Aorta (tissue), 5 donors: ENCODE results near the gene PPP1R1B. TPM values are rescaled to one million over a fixed set of nuclear protein-coding genes. Genes with fewer than 3 reads are reported as not detected.
A peak's percentile ranks its signal among the peaks of the same experiment; 100 is the strongest.

ENCODE experiments used
- ATAC-seq: fragments of 200-7000 bp; cut with Tn5 transposase; one replicate; pipeline ENCODE4 v1.9.1; 2022; ENCODE audit warnings: moderate library complexity; ENCODE audit not compliant: low FRiP score
- DNase-seq, 2 donors: peaks; one replicate each; pipeline ENCODE4 v3.0.0-alpha.2; 2020
- H3K27ac ChIP-seq, 2 donors: one replicate each; pipeline ENCODE4 v1.5.1; 2013; ENCODE audit warnings: low read length in 2 of 2, mild to moderate bottlenecking in 2 of 2, moderate library complexity in 2 of 2, control low read depth in 1 of 2, inconsistent platforms in 1 of 2, low read depth in 1 of 2
- H3K27me3 ChIP-seq, 2 donors: one replicate each; pipeline ENCODE4 v1.6.1; 2013; ENCODE audit warnings: control low read depth in 1 of 2, low read length in 1 of 2, mild to moderate bottlenecking in 1 of 2, moderate library complexity in 1 of 2; ENCODE audit not compliant: insufficient read depth in 2 of 2, control insufficient read depth in 1 of 2
- H3K36me3 ChIP-seq, 2 donors: one replicate each; pipeline ENCODE4 v1.6.1; 2013; ENCODE audit warnings: control low read depth in 1 of 2, low read length in 1 of 2, mild to moderate bottlenecking in 1 of 2; ENCODE audit not compliant: insufficient read depth in 2 of 2, control insufficient read depth in 1 of 2
- H3K4me1 ChIP-seq, 2 donors: one replicate each; pipeline ENCODE4 v1.6.1; 2013; ENCODE audit warnings: low read length in 2 of 2, control low read depth in 1 of 2, mild to moderate bottlenecking in 1 of 2, moderate library complexity in 1 of 2; ENCODE audit not compliant: insufficient read depth in 2 of 2, control insufficient read depth in 1 of 2
- H3K4me3 ChIP-seq, 2 donors: one replicate each; pipeline ENCODE4 v1.5.1; 2013; ENCODE audit warnings: low read length in 2 of 2, control low read depth in 1 of 2, mild to moderate bottlenecking in 1 of 2
- H3K9me3 ChIP-seq: one replicate; pipeline ENCODE4 v1.6.1; 2013; ENCODE audit warnings: mild to moderate bottlenecking, low read length; ENCODE audit not compliant: control insufficient read depth
- WGBS, 2 donors: extraction: QIAGEN DNeasy Blood & Tissue Kit; methylation state at CpG; one replicate each; pipeline ENCODE4 v1.1.7; 2013; 5-methylcytosine and 5-hydroxymethylcytosine counted together
- intact Hi-C, 2 donors: fragments of 100-400 bp; cut with DNase I; formaldehyde crosslinking; loops; one replicate each; pipeline versions ENCODE4 v1.14.2 to v1.15.0; 2022
- polyA plus RNA-seq, 2 donors: library from polyadenylated mRNA; stranded (reverse); fragments of 200-250 nt; gene quantifications; one replicate each; pipeline ENCODE4 v1.2.3, GENCODE V29; 2013
- total RNA-seq, 2 donors: library from RNA; stranded (reverse); fragmentation: NEBNext Ultra II Directional; extraction: Animal tissue kit (Norgen Biotek cat#: 25700); gene quantifications; one replicate each; pipeline ENCODE4 v1.2.1, GENCODE V29; 2021
- donor health status: healthy with polysubstance abuse.
- donor health status: Bipolar disorder and iron deficiency.
- donor health status: DM: no; HTN: no; CAD: no.
- donor health status: DM: no; HTN: no; CAD: no.
- donor health status: DM: yes; HTN: yes; CAD: no.

PPP1R1B gene
- total and polyA plus RNA-seq, 4 donors, result 1.0 to 13.5 (median 2.5) TPM; not detected in 1

GRCh38 chr17:39672522-39673334 lies 46.0 kb downstream of the PPP1R1B start:
- intact Hi-C loops, result loop anchor here (5.0 kb wide), 2 partner anchors 35 to 50 kb away; partner anchors contain the start of gene STARD3 (in 1 of the 2)
- no peaks in the 10 kb centered on the region for H3K36me3 ChIP-seq
- H3K4me3 ChIP-seq, result no peak overlapping the region
- H3K27me3 ChIP-seq, result no peaks in the 10 kb centered on the region
- 77 to 80% methylated on average over 15 of the region's 15 CpGs for WGBS, 2 donors
- no peaks in the 10 kb centered on the region for H3K9me3 ChIP-seq
- no peak for DNase-seq
- H3K27ac ChIP-seq, result no peak overlapping the region
- peaks cover 0 to 3% of the 10 kb centered on the region in 2 donors for H3K4me1 ChIP-seq
- no peak for ATAC-seq

GRCh38 chr17:39673335-39674081 lies 46.8 kb downstream of the PPP1R1B start:
- WGBS, 2 donors, result 82 to 84% methylated on average over 13 of the region's 13 CpGs
- ATAC-seq, result no peak
- DNase-seq, result no peak
- no peak overlapping the region for H3K4me3 ChIP-seq
- no peaks in the 10 kb centered on the region for H3K27me3 ChIP-seq
- H3K4me1 ChIP-seq, result peaks cover 0 to 3% of the 10 kb centered on the region in 2 donors
- no peak overlapping the region for H3K27ac ChIP-seq
- H3K36me3 ChIP-seq, result no peaks in the 10 kb centered on the region
- intact Hi-C loops, result loop anchor here (5.0 kb wide), 2 partner anchors 36 to 51 kb away; partner anchors contain the start of gene STARD3 (in 1 of the 2)
- H3K9me3 ChIP-seq, result no peaks in the 10 kb centered on the region

- no peaks in the 10 kb centered on the region for H3K27me3 ChIP-seq
- DNase-seq (no peak), ATAC-seq (no peak)
- no peak overlapping the region for H3K27ac ChIP-seq
- intact Hi-C loops, result loop anchor here (5.0 kb wide), 2 partner anchors 37 to 52 kb away; partner anchors contain the start of gene STARD3 (in 1 of the 2)
- H3K9me3 ChIP-seq, result no peaks in the 10 kb centered on the region
- no peak overlapping the region for H3K4me3 ChIP-seq
- 49 to 63% methylated on average over 5 of the region's 5 CpGs for WGBS, 2 donors
- no peaks in the 10 kb centered on the region for H3K36me3 ChIP-seq
- H3K4me1 ChIP-seq, result peaks cover 0 to 3% of the 10 kb centered on the region in 2 donors
Observed at GRCh38 chr17:39674179-39674578, 47.4 kb downstream of the PPP1R1B start.

GRCh38 chr17:39674702-39675389 lies 48.1 kb downstream of the PPP1R1B start:
- Histone ChIP-seq H3K9me3 (no peaks in the 10 kb centered on the region), H3K27ac (peak overlapping the region; percentile 2 to 52), H3K36me3 (no peaks in the 10 kb centered on the region), H3K27me3 (no peaks in the 10 kb centered on the region), H3K4me1 (peaks cover 0 to 3% of the 10 kb centered on the region in 2 donors), H3K4me3 (no peak overlapping the region)
- ATAC-seq (peak; percentile 62), DNase-seq (peak; percentile 75 to 85)
- intact Hi-C loops, result loop anchor here (5.0 kb wide), 3 partner anchors 38 to 57 kb away; partner anchors contain the start of genes MIEN1 (in 1 of the 2) and STARD3 (in 1 of the 2)
- WGBS, 2 donors, result 0 to 9% methylated on average over 11 of the region's 11 CpGs

GRCh38 chr17:39675390-39676082 lies 48.8 kb downstream of the PPP1R1B start:
- Histone ChIP-seq H3K9me3 (no peaks in the 10 kb centered on the region), H3K27me3 (no peaks in the 10 kb centered on the region), H3K4me3 (no peak overlapping the region), H3K4me1 (peaks cover 0 to 3% of the 10 kb centered on the region in 2 donors), H3K27ac (peak overlapping the region in 1 of 2 donors; percentile 52), H3K36me3 (no peaks in the 10 kb centered on the region)
- intact Hi-C loops, result loop anchor here in 1 of 2 donors (5.0 kb wide), 1 partner anchor 57 kb away; the partner anchor contains the start of gene MIEN1
- ATAC-seq (no peak), DNase-seq (no peak)
- WGBS, 2 donors, result 48 to 55% methylated on average over 10 of the region's 10 CpGs

- H3K27me3 ChIP-seq, result no peaks in the 10 kb centered on the region
- no peak overlapping the region for H3K4me3 ChIP-seq
- H3K27ac ChIP-seq, result peak overlapping the region in 1 of 2 donors; percentile 77
- no peaks in the 10 kb centered on the region for H3K36me3 ChIP-seq
- H3K9me3 ChIP-seq, result no peaks in the 10 kb centered on the region
- ATAC-seq, result peak; percentile 33
- WGBS, 2 donors, result 17 to 19% methylated on average over 6 to 7 of the region's 7 CpGs
- H3K4me1 ChIP-seq, result peaks cover 0 to 3% of the 10 kb centered on the region in 2 donors
- peak; percentile 84 to 90 for DNase-seq
- intact Hi-C loops, result loop anchor here in 1 of 2 donors (5.0 kb wide), 1 partner anchor 56 kb away; the partner anchor contains the start of gene MIEN1
Observed at GRCh38 chr17:39676198-39676819, 49.6 kb downstream of the PPP1R1B start.

- Histone ChIP-seq H3K36me3 (no peaks in the 10 kb centered on the region), H3K27ac (peak overlapping the region in 1 of 2 donors; percentile 77), H3K27me3 (no peaks in the 10 kb centered on the region), H3K4me3 (no peak overlapping the region), H3K4me1 (peaks cover 0 to 3% of the 10 kb centered on the region in 2 donors), H3K9me3 (no peaks in the 10 kb centered on the region)
- DNase-seq, result no peak
- intact Hi-C loops, result loop anchor here in 1 of 2 donors (5.0 kb wide), 1 partner anchor 55 kb away; the partner anchor contains the start of gene MIEN1
- 43 to 45% methylated on average over 8 of the region's 8 CpGs for WGBS, 2 donors
- ATAC-seq, result no peak
Observed at GRCh38 chr17:39677072-39677471, 50.3 kb downstream of the PPP1R1B start.
